GM12878 (cell line): ENCODE results near the gene LETMD1. TPM values are rescaled to one million over a fixed set of nuclear protein-coding genes. Genes with fewer than 3 reads are reported as not detected.

Experiments
- ATAC-seq: fragments of 200-7000 bp; cut with Tn5 transposase; 3 replicates; pipeline ENCODE4 v1.9.1; 2020; ENCODE audit warnings: mild to moderate bottlenecking, moderate library complexity
- BruUV-seq: library from RNA; stranded (reverse); fragments of 400-500 nt; replicated peaks from 2 replicates; lab custom pipeline; 2021; lab: Mats Ljungman, UMichigan
- CTCF ChIA-PET: fragments of 300-600 bp; sonication (Branson Sonifier 250); formaldehyde crosslinking; extraction: SDS; loops from one replicate; lab custom pipeline; 2021; ENCODE audit warnings: inconsistent platforms; lab: Yijun Ruan, JAX
- POLR2A ChIA-PET: fragments of 350-600 bp; formaldehyde crosslinking; extraction: SDS; loops from one replicate; lab custom pipeline; 2021; ENCODE audit warnings: inconsistent platforms; lab: Charles Lee
- RAD21 ChIA-PET: fragments of 300-600 bp; sonication (Branson Sonifier 250); formaldehyde crosslinking; loops from one replicate; lab custom pipeline; 2023; ENCODE audit warnings: antibody characterized with exemption; ENCODE audit not compliant: unreplicated experiment; lab: Charles Lee
- SMC1A ChIA-PET: fragments of 300-600 bp; sonication (Branson Sonifier 250); formaldehyde crosslinking; loops from one replicate; lab custom pipeline; 2023; ENCODE audit not compliant: unreplicated experiment, uncharacterized antibody; lab: Charles Lee
- DNase-seq: peaks from one replicate; pipeline ENCODE4 v3.0.0-alpha.2; 2011; ENCODE audit warnings: low read depth, low spot score
- FAIRE-seq: peaks from 3 replicates; lab custom pipeline; 2011; peaks lifted over from hg19 to GRCh38; lab: Jason Lieb, UNC
- H2AFZ ChIP-seq: 2 replicates; pipeline ENCODE4 v1.6.0; 2011; ENCODE audit warnings: low read depth, low read length, control low read depth; ENCODE audit not compliant: control insufficient read depth
- H3K27ac ChIP-seq: 2 replicates; pipeline ENCODE4 v1.5.1; 2011; ENCODE audit warnings: control low read depth; ENCODE audit not compliant: control insufficient read depth, insufficient read depth
- H3K27me3 ChIP-seq, 2 experiments: replicated peaks in 1 of 2; 2 replicates each; pipeline versions ENCODE4 v1.6.0 to v1.6.1; 2011; ENCODE audit warnings: low read length in 1 of 2; ENCODE audit not compliant: control insufficient read depth in 2 of 2, insufficient read depth in 2 of 2
- H3K36me3 ChIP-seq, 2 experiments: 2 replicates each; pipeline ENCODE4 v1.5.1; 2011; ENCODE audit warnings: low read length in 1 of 2; ENCODE audit not compliant: control insufficient read depth in 2 of 2, insufficient read depth in 2 of 2
- H3K4me1 ChIP-seq: 2 replicates; pipeline ENCODE4 v1.6.1; 2011; ENCODE audit warnings: mild to moderate bottlenecking, low read length, moderate library complexity, mixed read lengths; ENCODE audit not compliant: control insufficient read depth, insufficient read depth
- H3K4me2 ChIP-seq: 2 replicates; pipeline ENCODE4 v1.6.0; 2011; ENCODE audit warnings: control low read depth; ENCODE audit not compliant: control insufficient read depth, insufficient read depth
- H3K4me3 ChIP-seq: fragments of 200-600 bp; sonication (generic); 2 replicates; pipeline ENCODE4 v1.5.1; 2016
- H3K79me2 ChIP-seq: 2 replicates; pipeline ENCODE4 v1.6.0; 2011; ENCODE audit warnings: low read length; ENCODE audit not compliant: control insufficient read depth, insufficient read depth
- H3K9ac ChIP-seq: 2 replicates; pipeline ENCODE4 v1.8.0; 2011; ENCODE audit warnings: low read length, control low read depth, mixed read lengths; ENCODE audit not compliant: control insufficient read depth, insufficient read depth
- H3K9me3 ChIP-seq: replicated peaks from 3 replicates; pipeline ENCODE4 v1.5.1; 2011; ENCODE audit warnings: mild to moderate bottlenecking, low read length; ENCODE audit not compliant: control insufficient read depth, insufficient read depth
- H4K20me1 ChIP-seq: 2 replicates; pipeline ENCODE4 v1.6.0; 2011; ENCODE audit not compliant: control insufficient read depth, insufficient read depth
- CBX5 ChIP-seq: sonication (generic); IDR thresholded peaks from 2 replicates; pipeline ENCODE4 v1.6.1; 2016; ENCODE audit warnings: low read depth, moderate library complexity, mild to moderate bottlenecking, inconsistent platforms
- CHD1 ChIP-seq: IDR thresholded peaks from 2 replicates; pipeline ENCODE4 v1.6.1; 2012; ENCODE audit warnings: low read depth, low read length, improper control_type of control experiment
- HDAC6 ChIP-seq: fragments of 200-600 bp; sonication (generic); IDR thresholded peaks from one replicate; pipeline ENCODE4 v1.8.0; 2017; ENCODE audit warnings: antibody characterized with exemption; ENCODE audit not compliant: unreplicated experiment
- MEF2A ChIP-seq: IDR thresholded peaks from 2 replicates; pipeline ENCODE4 v1.6.1; 2011; ENCODE audit warnings: low read depth, mild to moderate bottlenecking, low read length, moderate library complexity; ENCODE audit not compliant: insufficient read depth
- NR2C2 ChIP-seq: IDR thresholded peaks from 2 replicates; pipeline ENCODE4 v1.6.1; 2011; ENCODE audit warnings: borderline replicate concordance, low read depth; ENCODE audit not compliant: control insufficient read depth, insufficient read length
- PRDM15 ChIP-seq: fragments of 450-650 bp; formaldehyde crosslinking; IDR thresholded peaks from 2 replicates; pipeline ENCODE4 v1.4.0; 2020; ENCODE audit warnings: mild to moderate bottlenecking, moderate library complexity
- RCOR1 ChIP-seq: conservative IDR thresholded peaks from 2 replicates; pipeline ENCODE4 v1.6.1; 2012; ENCODE audit warnings: low read depth, low read length, improper control_type of control experiment
- RUNX3 ChIP-seq: IDR thresholded peaks from 2 replicates; pipeline ENCODE4 v1.6.1; 2012; ENCODE audit warnings: low read length, inconsistent platforms
- ZNF384 ChIP-seq: IDR thresholded peaks from 2 replicates; pipeline ENCODE4 v1.6.1; 2012; ENCODE audit warnings: low read depth, mild to moderate bottlenecking, low read length, improper control_type of control experiment, borderline replicate concordance
- ZNF687 ChIP-seq: fragments of 450-650 bp; IDR thresholded peaks from 2 replicates; pipeline ENCODE4 v1.6.1; 2017; ENCODE audit warnings: mild to moderate bottlenecking, moderate library complexity
- ZSCAN29 ChIP-seq: fragments of 450-650 bp; IDR thresholded peaks from 2 replicates; pipeline ENCODE4 v1.6.1; 2017; ENCODE audit warnings: mild to moderate bottlenecking, moderate library complexity
- WGBS: methylation state at CpG from one replicate; pipeline ENCODE4 v1.1.6; 2016; ENCODE audit warnings: low lambda C conversion rate; ENCODE audit not compliant: insufficient replicate concordance, insufficient coverage; ENCODE audit errors: missing lambda C conversion rate; 5-methylcytosine and 5-hydroxymethylcytosine counted together
- in situ Hi-C: fragments of 300-500 bp; cut with MboI; formaldehyde crosslinking; loops from 9 replicates; pipeline ENCODE4 v1.14.3; 2018; ENCODE audit warnings: mixed read lengths
- intact Hi-C: fragments of 100-400 bp; cut with micrococcal nuclease; formaldehyde crosslinking; loops from one replicate; pipeline ENCODE4 v1.14.2; 2022; ENCODE audit not compliant: unreplicated experiment
- polyA plus RNA-seq, 11 experiments: library from polyadenylated mRNA; depleted of rRNA in 4 of 11; unstranded in 6 of 11; stranded (reverse) in 5 of 11; fragments of >200 nt; fragmentation: Nextera tagmentation in 4 of 11; fragmentation: Illumina TruSeq in 1 of 11; extraction: Ambion mirVana in 4 of 11; extraction: Trizol in 1 of 11; gene quantifications; 1 replicate in 1 of 11; 2 replicates in 10 of 11; pipeline versions ENCODE4 v1.2.1 to v1.2.3, GENCODE V29; 2011 to 2016; ENCODE audit warnings: inconsistent platforms in 2 of 11, missing spikeins in 2 of 11, low read depth in 1 of 11
- total RNA-seq, 4 experiments: library from RNA; depleted of rRNA in 3 of 4; stranded (reverse); fragments of >200 nt in 3 of 4; fragmentation: Illumina TruSeq in 1 of 4; extraction: Trizol in 1 of 4; gene quantifications; 2 replicates each; pipeline versions ENCODE4 v1.2.1 to v1.2.3, GENCODE V29; 2013 to 2021
- TF ChIP-seq, protein P1 (sequence below): fragments of 450-650 bp; IDR thresholded peaks from 2 replicates; pipeline ENCODE4 v1.6.1; 2018; ENCODE audit warnings: mild to moderate bottlenecking, low read depth, moderate library complexity; ENCODE audit not compliant: partially characterized antibody

Gene LETMD1
- total and polyA plus RNA-seq, 10 of the 15 experiments (the other 5 are each of a cell fraction or from before 2014, with no cell fraction given), result 30.3 to 116 (median 51.5) TPM

DNA sequence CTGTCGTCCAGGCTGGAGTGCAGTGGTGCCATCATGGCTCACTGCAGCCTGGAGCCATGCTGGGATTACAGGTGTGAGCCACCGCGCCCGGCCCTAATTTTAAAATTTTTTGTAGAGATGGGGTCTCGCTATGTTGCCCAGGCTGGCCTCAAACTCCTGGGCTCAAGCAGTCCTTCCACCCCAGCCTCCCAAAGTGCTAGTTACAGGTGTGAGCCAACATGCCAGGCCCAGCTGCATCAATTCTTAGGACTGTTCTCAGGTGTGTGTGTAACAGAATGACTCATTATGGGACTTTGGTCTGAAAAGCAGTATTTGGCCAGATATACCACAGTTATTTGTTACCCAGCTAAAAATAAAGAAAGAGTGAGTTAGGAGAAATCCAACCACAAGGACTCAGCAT, 17.4 kb downstream of the LETMD1 start:
- Histone ChIP-seq H3K4me1 (no peaks in the 10 kb centered on the region), H3K79me2 (no peaks in the 10 kb centered on the region), H3K27ac (no peak overlapping the region), H4K20me1 (no peaks in the 10 kb centered on the region), H3K9me3 (no peaks in the 10 kb centered on the region), H3K4me3 (no peak overlapping the region), H2AFZ (no peak overlapping the region), H3K36me3 (peaks cover 3 to 24% of the 10 kb centered on the region in 2 experiments), H3K4me2 (no peak overlapping the region), H3K27me3 (no peaks in the 10 kb centered on the region), H3K9ac (no peak overlapping the region)
- POLR2A ChIA-PET, result no interaction called here
- no TSS peak for BruUV-seq
- intact Hi-C loops (no loop called here), in situ Hi-C loops (no loop called here)
- FAIRE-seq, result no peak
- SMC1A ChIA-PET, result no interaction called here
- WGBS, result 100% methylated on average over 5 of the region's 5 CpGs
- RAD21 ChIA-PET, result no interaction called here
- CTCF ChIA-PET, result interaction anchor here (0.7 kb wide), 1 partner anchor 303 kb away, joined by 3 read pairs; no protein-coding TSS in a partner anchor
- no peak for DNase-seq
- ATAC-seq, result no peak
- TF ChIP-seq ZNF384 (no peak), ZNF687 (no peak), CHD1 (no peak), RUNX3 (no peak), PRDM15 (no peak), HDAC6 (no peak), CBX5 (no peak), ZSCAN29 (no peak), RCOR1 (no peak), NR2C2 (no peak), MEF2A (no peak)
- TF ChIP-seq, protein P1, sequence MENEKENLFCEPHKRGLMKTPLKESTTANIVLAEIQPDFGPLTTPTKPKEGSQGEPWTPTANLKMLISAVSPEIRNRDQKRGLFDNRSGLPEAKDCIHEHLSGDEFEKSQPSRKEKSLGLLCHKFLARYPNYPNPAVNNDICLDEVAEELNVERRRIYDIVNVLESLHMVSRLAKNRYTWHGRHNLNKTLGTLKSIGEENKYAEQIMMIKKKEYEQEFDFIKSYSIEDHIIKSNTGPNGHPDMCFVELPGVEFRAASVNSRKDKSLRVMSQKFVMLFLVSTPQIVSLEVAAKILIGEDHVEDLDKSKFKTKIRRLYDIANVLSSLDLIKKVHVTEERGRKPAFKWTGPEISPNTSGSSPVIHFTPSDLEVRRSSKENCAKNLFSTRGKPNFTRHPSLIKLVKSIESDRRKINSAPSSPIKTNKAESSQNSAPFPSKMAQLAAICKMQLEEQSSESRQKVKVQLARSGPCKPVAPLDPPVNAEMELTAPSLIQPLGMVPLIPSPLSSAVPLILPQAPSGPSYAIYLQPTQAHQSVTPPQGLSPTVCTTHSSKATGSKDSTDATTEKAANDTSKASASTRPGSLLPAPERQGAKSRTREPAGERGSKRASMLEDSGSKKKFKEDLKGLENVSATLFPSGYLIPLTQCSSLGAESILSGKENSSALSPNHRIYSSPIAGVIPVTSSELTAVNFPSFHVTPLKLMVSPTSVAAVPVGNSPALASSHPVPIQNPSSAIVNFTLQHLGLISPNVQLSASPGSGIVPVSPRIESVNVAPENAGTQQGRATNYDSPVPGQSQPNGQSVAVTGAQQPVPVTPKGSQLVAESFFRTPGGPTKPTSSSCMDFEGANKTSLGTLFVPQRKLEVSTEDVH, result no peak
